Uterus (tissue), 4 donors: ENCODE measurements around the gene LRP4. TPM values are rescaled to one million over a fixed set of nuclear protein-coding genes. Genes with fewer than 3 reads are reported as not detected.

Source experiments
- DNase-seq, 2 donors: peaks; one replicate each; pipeline ENCODE4 v3.0.0-alpha.2; 2019 to 2020
- H3K27ac ChIP-seq, 2 donors: fragments of 200-600 bp; sonication (generic); 1 replicate in 1 of 2; 2 replicates in 1 of 2; pipeline ENCODE4 v1.5.1; 2016 to 2018
- H3K27me3 ChIP-seq, 2 donors: fragments of 200-600 bp; sonication (generic); one replicate each; pipeline ENCODE4 v1.5.1; 2018 to 2019; ENCODE audit warnings: control low read depth in 1 of 2
- H3K36me3 ChIP-seq, 2 donors: fragments of 200-600 bp; sonication (generic); one replicate each; pipeline ENCODE4 v1.5.1; 2019; ENCODE audit warnings: control low read depth in 1 of 2
- H3K4me1 ChIP-seq, 2 donors: fragments of 200-600 bp; sonication (generic); one replicate each; pipeline ENCODE4 v1.5.1; 2018 to 2019; ENCODE audit warnings: control low read depth in 1 of 2
- H3K4me3 ChIP-seq, 2 donors: fragments of 200-600 bp; sonication (generic); 1 replicate in 1 of 2; 2 replicates in 1 of 2; pipeline ENCODE4 v1.5.1; 2018 to 2019; ENCODE audit warnings: mild to moderate bottlenecking in 1 of 2
- H3K9me3 ChIP-seq, 2 donors: fragments of 200-600 bp; sonication (generic); one replicate each; pipeline ENCODE4 v1.5.1; 2019; ENCODE audit warnings: control low read depth in 1 of 2
- CTCF ChIP-seq, 4 experiments: fragments of 200-600 bp in 2 of 4; fragments of 450-650 bp in 2 of 4; sonication (generic) in 2 of 4; IDR thresholded peaks; one replicate each; pipeline ENCODE4 v1.5.1; 2016 to 2019; ENCODE audit warnings: antibody characterized with exemption in 4 of 4, mild to moderate bottlenecking in 2 of 4, moderate library complexity in 1 of 4
- POLR2A ChIP-seq, 2 donors: fragments of 450-650 bp; IDR thresholded peaks; one replicate each; pipeline ENCODE4 v1.6.1; 2016; ENCODE audit warnings: antibody characterized with exemption in 2 of 2, mild to moderate bottlenecking in 1 of 2, moderate library complexity in 1 of 2
- intact Hi-C: fragments of 100-400 bp; cut with DNase I; formaldehyde crosslinking; loops from one replicate; pipeline ENCODE4 v1.15.1; 2023; ENCODE audit warnings: low total_unique reads
- total RNA-seq, 4 donors: library from RNA; depleted of rRNA in 3 of 4; stranded (reverse); fragments of >200 nt in 3 of 4; gene quantifications; one replicate each; pipeline versions ENCODE4 v1.1.0 to v1.2.4, GENCODE V29; 2014 to 2023
- donor health status: DM: yes; HTN: yes; CAD: no.

The LRP4 gene
- total RNA-seq, 4 donors from 2014 or later = 0.77 to 21.2 (median 9.3) TPM

GRCh38 chr11:46849631-46850030, 68.7 kb downstream of the LRP4 start:
- TF ChIP-seq CTCF (IDR thresholded peaks at IDR 0.05) (no peak), POLR2A (IDR thresholded peaks at IDR 0.05) (no peak)
- intact Hi-C loops = no loop called here
- H3K27ac ChIP-seq = no peak overlapping the region
- no peaks in the 10 kb centered on the region for H3K27me3 ChIP-seq
- no peak overlapping the region for H3K4me3 ChIP-seq
- no peaks in the 10 kb centered on the region for H3K36me3 ChIP-seq
- H3K9me3 ChIP-seq = no peaks in the 10 kb centered on the region
- no peaks in the 10 kb centered on the region for H3K4me1 ChIP-seq
- no peak for DNase-seq

DNA sequence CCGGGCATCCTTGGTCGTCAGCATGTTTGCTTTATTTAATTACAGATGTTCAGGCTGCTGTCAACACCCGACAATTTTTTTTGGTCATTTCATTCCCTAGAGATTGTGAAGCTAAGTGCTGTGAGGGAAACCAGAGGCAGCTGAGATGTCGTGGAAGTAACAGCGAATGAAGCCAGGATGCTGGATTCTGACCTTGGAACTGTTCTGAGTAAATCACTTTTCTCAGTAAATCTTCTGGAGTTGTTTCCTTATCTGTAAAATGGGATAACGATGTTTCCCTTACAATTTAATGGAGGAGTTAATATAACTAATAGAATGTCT, 71.9 kb downstream of the LRP4 start:
- peak overlapping the region; percentile 7 to 78 for H3K27ac ChIP-seq
- TF ChIP-seq POLR2A (IDR thresholded peaks at IDR 0.05) = no peak
- TF ChIP-seq CTCF (IDR thresholded peaks at IDR 0.05) = no peak
- intact Hi-C loops = no loop called here

DNA sequence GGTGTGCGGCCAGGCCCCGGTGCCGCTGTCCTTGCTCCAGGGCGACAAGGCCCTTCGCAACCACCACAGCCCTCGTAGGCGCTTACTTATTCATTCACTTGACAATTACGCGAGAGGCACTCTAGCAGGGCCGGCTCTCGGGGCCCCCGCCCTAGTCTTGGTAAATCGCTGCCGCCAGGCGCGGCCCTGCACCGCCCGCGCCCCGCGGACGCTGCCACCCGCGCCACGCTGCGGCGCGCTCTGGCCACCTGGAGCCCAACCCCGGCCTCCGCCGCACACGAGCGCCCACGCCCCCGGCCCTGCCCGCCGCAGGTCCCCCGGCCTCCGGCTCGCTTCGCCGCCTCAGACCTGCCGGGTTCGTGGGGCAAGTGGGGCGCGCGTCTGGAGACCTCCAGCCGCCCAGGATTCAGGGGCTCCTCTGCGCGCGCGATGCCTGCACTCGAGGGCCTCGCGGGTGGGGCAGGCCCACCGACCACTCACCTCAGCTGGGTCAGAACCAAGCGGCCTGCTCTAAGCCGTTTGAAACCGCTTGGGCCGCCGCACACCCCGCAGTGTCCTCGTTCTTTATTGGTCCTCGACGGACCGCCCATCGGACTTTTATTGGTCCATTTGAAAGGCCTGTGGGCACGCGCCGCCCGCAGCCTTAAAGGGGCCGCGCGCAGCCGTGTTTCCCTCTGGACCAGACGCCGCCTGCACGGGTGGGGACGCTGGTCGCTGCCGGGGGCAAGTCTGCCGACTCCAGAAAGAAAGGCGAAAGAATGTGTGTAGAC, 72.4 kb downstream of the LRP4 start, which contains the start of gene CKAP5:
Gene CKAP5 (minus strand): TSS at position 541 of the 770 bp plus-strand sequence. CDS start 25,049 bp downstream, outside the sequence.
- no peaks in the 10 kb centered on the region for H3K36me3 ChIP-seq
- intact Hi-C loops = no loop called here
- H3K27ac ChIP-seq = peak within 1 kb of the TSS; percentile 78 to 84
- H3K4me3 ChIP-seq = peak within 1 kb of the TSS; percentile 85 to 87
- H3K9me3 ChIP-seq = no peaks in the 10 kb centered on the region
- H3K4me1 ChIP-seq = no peaks in the 10 kb centered on the region
- DNase-seq = peak; percentile 90 to 91
- H3K27me3 ChIP-seq = no peaks in the 10 kb centered on the region
- TF ChIP-seq CTCF (IDR thresholded peaks at IDR 0.05) (peak in 2 of 4 experiments; percentile 19 to 24), POLR2A (IDR thresholded peaks at IDR 0.05) (peak; percentile 56 to 69)

More for the DNA sequence above, 71.9 kb downstream of the LRP4 start:
- Histone ChIP-seq H3K9me3 (no peaks in the 10 kb centered on the region), H3K4me3 (peak overlapping the region; percentile 85 to 87), H3K36me3 (no peaks in the 10 kb centered on the region), H3K4me1 (no peaks in the 10 kb centered on the region), H3K27me3 (no peaks in the 10 kb centered on the region)
- DNase-seq = no peak

DNA sequence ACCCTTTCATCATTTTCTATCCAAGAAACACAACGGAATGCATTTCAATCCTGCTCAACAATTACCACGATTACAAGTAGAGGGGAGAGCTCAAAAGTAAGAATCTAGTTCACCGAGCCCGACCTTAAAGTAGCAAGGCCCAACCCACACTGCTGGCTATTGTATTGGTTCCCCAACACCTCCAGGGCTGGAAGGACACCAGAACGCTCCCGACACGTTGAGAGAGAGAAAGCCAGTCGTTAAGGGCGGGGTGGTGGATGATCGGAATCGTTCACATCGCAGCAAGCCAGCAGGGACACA, 73.0 kb downstream of the LRP4 start:
- intact Hi-C loops = no loop called here
- TF ChIP-seq POLR2A (IDR thresholded peaks at IDR 0.05) = no peak
- TF ChIP-seq CTCF (IDR thresholded peaks at IDR 0.05) = no peak
- DNase-seq = no peak
- H3K4me3 ChIP-seq = peak overlapping the region; percentile 85 to 87
- no peaks in the 10 kb centered on the region for H3K4me1 ChIP-seq
- H3K27me3 ChIP-seq = no peaks in the 10 kb centered on the region
- H3K9me3 ChIP-seq = no peaks in the 10 kb centered on the region
- H3K27ac ChIP-seq = peak overlapping the region; percentile 78 to 84
- H3K36me3 ChIP-seq = no peaks in the 10 kb centered on the region

GRCh38 chr11:46840116-46840515, 78.2 kb downstream of the LRP4 start:
- no peaks in the 10 kb centered on the region for H3K4me1 ChIP-seq

More at GRCh38 chr11:46840116-46840515, 78.2 kb downstream of the LRP4 start:
- no peak overlapping the region for H3K4me3 ChIP-seq
- H3K36me3 ChIP-seq = no peaks in the 10 kb centered on the region
- TF ChIP-seq CTCF (IDR thresholded peaks at IDR 0.05) (no peak), POLR2A (IDR thresholded peaks at IDR 0.05) (no peak)
- no peak for DNase-seq
- intact Hi-C loops = no loop called here
- no peaks in the 10 kb centered on the region for H3K27me3 ChIP-seq
- H3K27ac ChIP-seq = no peak overlapping the region
- H3K9me3 ChIP-seq = no peaks in the 10 kb centered on the region
